Erythroblast (primary cell): ENCODE results near the gene KRTAP12-4.
"Not testable (repeated sequence)": the region's sequence is repeated elsewhere in the genome, so short reads cannot be mapped to it uniquely, and the experiment has no call there.

Source experiments
- GATA1 ChIP-seq: IDR thresholded peaks from 2 replicates; pipeline ENCODE4 v1.6.1; 2011; ENCODE audit warnings: low read depth, mild to moderate bottlenecking, control low read depth, low read length, moderate library complexity
- POLR2A ChIP-seq: IDR thresholded peaks from 2 replicates; pipeline ENCODE4 v1.6.1; 2011; ENCODE audit warnings: mild to moderate bottlenecking, low read length

- TF ChIP-seq POLR2A, GATA1: not testable (repeated sequence)
Measured at GRCh38 chr21:44627831-44628233, 26.6 kb downstream of the KRTAP12-4 start.
